Astrocyte of the spinal cord (primary cell): ENCODE measurements around the gene CD99L2.

ENCODE experiments used
- DNase-seq: peaks from one replicate; pipeline ENCODE4 v3.0.0; 2011; ENCODE audit warnings: low read depth, low spot score
- H3K4me3 ChIP-seq: 2 replicates; pipeline ENCODE4 v1.5.1; 2011; ENCODE audit warnings: low read depth, mild to moderate bottlenecking, low read length, moderate library complexity
- in situ Hi-C: cut with HindIII; loops from 2 replicates; pipeline ENCODE4 v1.10.0; 2017; ENCODE audit warnings: low sequenced_read_pairs
- TF ChIP-seq, protein P1 (sequence below): IDR thresholded peaks from 2 replicates; pipeline ENCODE4 v1.5.1; 2012; ENCODE audit warnings: low read depth, mild to moderate bottlenecking, low read length, inconsistent platforms

Gene CD99L2

DNA sequence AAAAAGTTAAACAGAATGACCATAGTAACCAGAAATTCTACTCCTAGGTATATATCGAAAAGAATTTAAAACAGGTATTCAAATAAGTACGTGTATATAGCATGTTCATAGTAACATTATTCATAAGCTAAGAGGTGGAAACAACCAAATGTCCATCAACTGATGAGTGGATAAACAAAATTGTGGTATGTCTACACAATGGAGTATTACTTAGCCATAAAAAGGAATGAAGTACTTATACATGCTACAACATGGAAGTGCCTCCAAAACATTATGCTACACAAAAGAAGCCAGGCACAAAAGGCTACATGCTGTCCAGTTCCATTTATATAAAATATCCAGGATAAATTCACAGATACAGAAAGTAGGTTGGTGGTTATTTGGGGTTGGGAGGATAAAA lies 76.5 kb downstream of the CD99L2 start:
- in situ Hi-C loops: no loop called here
- TF ChIP-seq, protein P1, sequence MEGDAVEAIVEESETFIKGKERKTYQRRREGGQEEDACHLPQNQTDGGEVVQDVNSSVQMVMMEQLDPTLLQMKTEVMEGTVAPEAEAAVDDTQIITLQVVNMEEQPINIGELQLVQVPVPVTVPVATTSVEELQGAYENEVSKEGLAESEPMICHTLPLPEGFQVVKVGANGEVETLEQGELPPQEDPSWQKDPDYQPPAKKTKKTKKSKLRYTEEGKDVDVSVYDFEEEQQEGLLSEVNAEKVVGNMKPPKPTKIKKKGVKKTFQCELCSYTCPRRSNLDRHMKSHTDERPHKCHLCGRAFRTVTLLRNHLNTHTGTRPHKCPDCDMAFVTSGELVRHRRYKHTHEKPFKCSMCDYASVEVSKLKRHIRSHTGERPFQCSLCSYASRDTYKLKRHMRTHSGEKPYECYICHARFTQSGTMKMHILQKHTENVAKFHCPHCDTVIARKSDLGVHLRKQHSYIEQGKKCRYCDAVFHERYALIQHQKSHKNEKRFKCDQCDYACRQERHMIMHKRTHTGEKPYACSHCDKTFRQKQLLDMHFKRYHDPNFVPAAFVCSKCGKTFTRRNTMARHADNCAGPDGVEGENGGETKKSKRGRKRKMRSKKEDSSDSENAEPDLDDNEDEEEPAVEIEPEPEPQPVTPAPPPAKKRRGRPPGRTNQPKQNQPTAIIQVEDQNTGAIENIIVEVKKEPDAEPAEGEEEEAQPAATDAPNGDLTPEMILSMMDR: no peak

DNA sequence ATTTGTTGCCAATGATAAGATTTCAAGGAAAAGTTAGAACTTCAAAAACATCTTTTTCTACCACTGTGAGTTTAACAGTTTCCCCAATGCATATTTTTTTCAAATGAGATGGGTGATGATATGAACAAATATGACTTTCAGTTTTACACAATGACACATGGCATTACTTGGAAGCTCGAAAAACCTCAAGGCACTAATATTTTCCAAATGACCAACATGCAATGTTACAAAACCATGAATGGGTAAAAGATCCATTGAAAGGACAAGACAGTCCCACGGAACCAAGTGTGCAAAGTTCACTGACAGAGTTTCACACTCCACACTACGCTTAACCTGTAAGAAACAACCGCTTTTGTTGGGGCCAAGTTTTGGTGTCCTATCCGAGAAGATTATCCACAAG lies 84.5 kb downstream of the CD99L2 start:
- H3K4me3 ChIP-seq: no peak overlapping the region
- in situ Hi-C loops: no loop called here
- no peak for DNase-seq
- TF ChIP-seq, protein P1: no peak

More for the DNA sequence above, 76.5 kb downstream of the CD99L2 start:
- no peak for DNase-seq
- no peak overlapping the region for H3K4me3 ChIP-seq

DNA sequence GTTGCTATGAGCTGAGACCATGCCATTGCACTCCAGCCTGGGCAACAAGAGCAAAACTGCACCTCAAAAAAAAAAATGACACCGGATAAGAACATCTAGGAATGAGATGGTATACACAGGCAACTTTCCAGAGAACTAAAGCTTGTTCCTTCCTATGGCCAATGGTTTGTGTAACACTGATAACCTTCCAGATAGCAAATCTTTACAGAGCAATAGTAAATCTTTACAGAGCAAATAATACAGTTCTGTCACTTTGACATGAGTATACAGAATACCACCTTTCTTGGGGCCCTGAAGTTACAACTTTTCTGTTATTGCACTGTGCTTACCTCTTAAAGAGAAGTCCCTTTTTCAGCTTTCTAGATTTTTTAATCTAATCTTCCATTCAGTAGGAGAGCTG lies 91.6 kb downstream of the CD99L2 start:
- TF ChIP-seq, protein P1: no peak
- no peak overlapping the region for H3K4me3 ChIP-seq
- DNase-seq: no peak
- in situ Hi-C loops: no loop called here

DNA sequence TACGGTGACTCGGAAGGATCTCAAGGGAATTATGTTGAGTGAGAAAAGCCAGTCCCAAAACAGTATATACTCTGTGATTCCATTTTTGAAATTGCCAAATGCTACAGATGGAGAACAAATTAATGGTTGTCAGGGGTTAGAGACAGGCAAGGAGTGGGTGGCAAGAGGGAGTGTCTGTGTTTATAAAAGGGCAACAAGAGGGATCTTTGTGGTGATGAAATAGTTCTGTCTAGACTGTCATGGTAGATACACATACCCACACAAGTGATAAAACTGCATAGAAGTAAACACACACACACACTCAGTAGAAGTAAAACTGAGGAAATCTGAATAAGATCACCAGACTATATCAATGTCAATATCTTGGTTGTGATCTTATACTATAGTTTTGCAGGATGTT lies 92.7 kb downstream of the CD99L2 start:
- no peak overlapping the region for H3K4me3 ChIP-seq
- TF ChIP-seq, protein P1: no peak
- in situ Hi-C loops: no loop called here
- DNase-seq: no peak

DNA sequence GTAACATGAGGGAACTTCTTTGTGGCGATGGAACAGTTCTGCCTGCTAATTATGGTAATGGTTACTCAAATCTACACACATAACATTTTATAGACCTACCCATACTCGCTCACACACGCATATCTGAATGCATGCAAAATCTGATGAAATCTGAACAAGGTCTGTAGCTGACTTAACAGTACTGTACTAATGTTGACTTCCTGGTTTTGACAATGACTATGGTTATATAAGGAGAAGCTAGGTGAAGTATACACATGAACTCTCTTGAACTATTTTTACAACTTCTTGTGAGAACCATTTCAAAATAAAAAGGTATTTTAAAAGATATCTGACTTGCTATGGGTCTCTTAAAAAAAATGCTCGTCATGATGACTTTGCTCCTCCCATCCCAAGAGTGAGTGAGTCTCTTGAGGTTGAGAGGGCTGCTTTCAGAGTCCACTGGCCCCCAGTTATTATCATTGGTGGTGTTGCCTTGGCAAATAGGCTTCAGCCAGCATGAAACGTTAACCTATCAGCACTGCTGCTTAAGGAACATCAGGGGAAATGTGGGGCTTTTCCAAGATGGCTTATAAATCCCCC lies 105.4 kb downstream of the CD99L2 start:
- H3K4me3 ChIP-seq: no peak overlapping the region
- TF ChIP-seq, protein P1: no peak
- in situ Hi-C loops: no loop called here
- no peak for DNase-seq

DNA sequence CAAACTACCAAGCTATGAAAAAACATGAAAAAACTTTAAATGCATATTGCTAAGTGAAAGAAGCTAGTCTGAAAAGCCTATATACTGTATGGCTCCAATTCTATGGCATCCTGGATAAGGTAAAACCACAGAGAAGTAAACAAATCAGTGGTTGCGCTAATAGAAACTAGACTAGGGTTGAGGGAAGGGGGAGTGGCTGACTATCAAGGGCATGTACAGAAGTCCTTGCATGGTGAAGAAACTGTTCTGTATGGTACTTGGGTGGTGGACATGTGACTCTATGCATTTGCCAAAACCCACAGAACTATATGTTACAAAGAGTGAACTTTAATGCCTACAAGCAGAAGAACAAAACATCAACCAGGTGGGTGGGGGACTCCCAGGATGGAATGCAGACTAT lies 108.4 kb downstream of the CD99L2 start:
- no peak overlapping the region for H3K4me3 ChIP-seq
- DNase-seq: no peak
- TF ChIP-seq, protein P1: no peak
- in situ Hi-C loops: no loop called here

DNA sequence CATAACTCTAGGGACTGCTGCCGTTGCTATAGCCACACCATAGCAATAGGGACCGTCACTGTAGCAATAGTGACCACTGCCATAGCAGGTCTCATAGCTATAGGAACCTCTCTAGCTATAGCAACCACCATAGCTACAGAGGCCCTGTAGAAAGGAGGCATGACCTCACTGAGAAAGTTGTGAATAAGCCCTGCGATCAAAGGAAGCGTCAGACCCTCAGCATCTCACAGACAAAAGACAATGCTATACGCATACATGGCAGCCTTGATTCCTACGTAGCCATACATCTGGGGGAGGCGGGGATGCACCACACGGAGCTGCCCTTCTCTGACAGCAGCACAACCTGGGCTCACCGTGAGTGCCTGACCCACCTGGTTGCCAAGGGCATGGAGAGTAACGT lies 116.8 kb downstream of the CD99L2 start:
- no peak for DNase-seq
- H3K4me3 ChIP-seq: no peak overlapping the region
- in situ Hi-C loops: no loop called here
- TF ChIP-seq, protein P1: no peak
